Liver (tissue), 9 donors: ENCODE data around the gene GOLT1B. TPM values are rescaled to one million over a fixed set of nuclear protein-coding genes. Genes with fewer than 3 reads are reported as not detected.

Experiments used
- DNase-seq: peaks from one replicate; pipeline ENCODE4 v3.0.0-alpha.2; 2017; ENCODE audit warnings: low spot score
- H3K27ac ChIP-seq, 2 donors: one replicate each; pipeline ENCODE4 v1.7.0; 2013; ENCODE audit warnings: inconsistent platforms in 2 of 2, low read length in 2 of 2, control low read depth in 1 of 2, low read depth in 1 of 2, mild to moderate bottlenecking in 1 of 2
- H3K27me3 ChIP-seq, 4 donors: one replicate each; pipeline versions ENCODE4 v1.6.1 to v1.7.0; 2013; ENCODE audit warnings: low read length in 3 of 4, inconsistent platforms in 1 of 4, mild to moderate bottlenecking in 1 of 4, moderate library complexity in 1 of 4; ENCODE audit not compliant: control insufficient read depth in 4 of 4, insufficient read depth in 4 of 4
- H3K36me3 ChIP-seq, 4 donors: one replicate each; pipeline versions ENCODE4 v1.6.1 to v1.7.0; 2013; ENCODE audit warnings: low read length in 3 of 4, mild to moderate bottlenecking in 3 of 4, low read depth in 1 of 4, moderate library complexity in 1 of 4; ENCODE audit not compliant: control insufficient read depth in 4 of 4, insufficient read depth in 3 of 4
- H3K4me1 ChIP-seq, 4 donors: one replicate each; pipeline versions ENCODE4 v1.6.1 to v1.7.0; 2013; ENCODE audit warnings: low read length in 3 of 4, mild to moderate bottlenecking in 3 of 4, moderate library complexity in 1 of 4; ENCODE audit not compliant: control insufficient read depth in 4 of 4, insufficient read depth in 4 of 4
- H3K4me3 ChIP-seq, 3 donors: one replicate each; pipeline versions ENCODE4 v1.6.1 to v1.7.0; 2013; ENCODE audit warnings: low read length in 3 of 3, control low read depth in 1 of 3, low read depth in 1 of 3, mild to moderate bottlenecking in 1 of 3
- H3K9ac ChIP-seq, 2 donors: one replicate each; pipeline ENCODE4 v1.7.0; 2013; ENCODE audit warnings: low read length in 2 of 2, mild to moderate bottlenecking in 2 of 2, moderate library complexity in 2 of 2, control low read depth in 1 of 2, low read depth in 1 of 2
- H3K9me3 ChIP-seq, 4 donors: one replicate each; pipeline versions ENCODE4 v1.6.1 to v1.7.0; 2013; ENCODE audit warnings: low read length in 3 of 4; ENCODE audit not compliant: control insufficient read depth in 4 of 4
- EGR1 ChIP-seq, 2 donors: IDR thresholded peaks; 2 replicates each; pipeline ENCODE4 v1.6.1; 2016 to 2018; ENCODE audit warnings: antibody characterized with exemption in 2 of 2, low read depth in 2 of 2
- FOXA1 ChIP-seq: IDR thresholded peaks from 2 replicates; pipeline ENCODE4 v1.6.1; 2016; ENCODE audit warnings: antibody characterized with exemption
- FOXA2 ChIP-seq: IDR thresholded peaks from 2 replicates; pipeline ENCODE4 v1.6.1; 2016; ENCODE audit warnings: antibody characterized with exemption
- GABPA ChIP-seq, 2 donors: IDR thresholded peaks in 1 of 2; conservative IDR thresholded peaks in 1 of 2; 2 replicates each; pipeline ENCODE4 v1.6.1; 2016; ENCODE audit warnings: antibody characterized with exemption in 2 of 2, mild to moderate bottlenecking in 1 of 2, moderate library complexity in 1 of 2
- HNF4A ChIP-seq, 2 donors: conservative IDR thresholded peaks; 2 replicates each; pipeline ENCODE4 v1.6.1; 2016; ENCODE audit warnings: antibody characterized with exemption in 2 of 2, mild to moderate bottlenecking in 2 of 2
- HNF4G ChIP-seq: IDR thresholded peaks from 2 replicates; pipeline ENCODE4 v1.6.1; 2016; ENCODE audit warnings: antibody characterized with exemption
- JUND ChIP-seq, 2 donors: IDR thresholded peaks; 2 replicates each; pipeline ENCODE4 v1.6.1; 2016; ENCODE audit warnings: antibody characterized with exemption in 2 of 2
- NR2F2 ChIP-seq: IDR thresholded peaks from 2 replicates; pipeline ENCODE4 v1.6.1; 2016; ENCODE audit warnings: antibody characterized with exemption
- RAD21 ChIP-seq, 2 donors: IDR thresholded peaks; 2 replicates each; pipeline ENCODE4 v1.6.1; 2016; ENCODE audit warnings: antibody characterized with exemption in 2 of 2, mild to moderate bottlenecking in 2 of 2
- RXRA ChIP-seq, 2 donors: IDR thresholded peaks; 2 replicates each; pipeline ENCODE4 v1.6.1; 2017 to 2018; ENCODE audit warnings: antibody characterized with exemption in 2 of 2, mild to moderate bottlenecking in 1 of 2
- TAF1 ChIP-seq: conservative IDR thresholded peaks from 2 replicates; pipeline ENCODE4 v1.6.1; 2016; ENCODE audit warnings: antibody characterized with exemption, mild to moderate bottlenecking
- YY1 ChIP-seq: IDR thresholded peaks from 2 replicates; pipeline ENCODE4 v1.6.1; 2016; ENCODE audit warnings: antibody characterized with exemption, mild to moderate bottlenecking
- WGBS: extraction: QIAGEN DNeasy Blood & Tissue Kit; methylation state at CpG from one replicate; pipeline ENCODE4 v1.1.7; 2013; 5-methylcytosine and 5-hydroxymethylcytosine counted together
- polyA plus RNA-seq, 2 donors: library from polyadenylated mRNA; stranded (reverse) in 1 of 2; unstranded in 1 of 2; fragments of 200-250 nt in 1 of 2; fragments of >200 nt in 1 of 2; fragmentation: Nextera tagmentation in 1 of 2; extraction: Ambion mirVana in 1 of 2; gene quantifications; one replicate each; pipeline versions ENCODE4 v1.2.1 to v1.2.3, GENCODE V29; 2013 to 2015
- total RNA-seq, 2 donors: library from RNA; depleted of rRNA; stranded (reverse); fragments of >200 nt; gene quantifications; one replicate each; pipeline ENCODE4 v1.2.3, GENCODE V29; 2014
- TF ChIP-seq, protein P1 (sequence below): IDR thresholded peaks from 2 replicates; pipeline ENCODE4 v1.6.1; 2016; ENCODE audit warnings: antibody characterized with exemption
- TF ChIP-seq, protein P2 (sequence below): IDR thresholded peaks from 2 replicates; pipeline ENCODE4 v1.6.1; 2016; ENCODE audit warnings: antibody characterized with exemption
- TF ChIP-seq, protein P3 (sequence below): fragments of 150-350 bp; IDR thresholded peaks from 2 replicates; pipeline ENCODE4 v1.5.1; 2017; ENCODE audit warnings: improper control_type of control experiment, low read depth, low read length; ENCODE audit not compliant: missing input control
- TF ChIP-seq, protein P4 (sequence below): IDR thresholded peaks from 2 replicates; pipeline ENCODE4 v1.6.1; 2016; ENCODE audit warnings: antibody characterized with exemption
- TF ChIP-seq, protein P5 (sequence below): IDR thresholded peaks from 2 replicates; pipeline ENCODE4 v1.6.1; 2016; ENCODE audit warnings: antibody characterized with exemption, mild to moderate bottlenecking
- donor health status: healthy.
- donor health status: healthy.
- donor health status: healthy.
- donor health status: healthy.
- donor health status: healthy.

The GOLT1B gene
- total and polyA plus RNA-seq, 4 donors, result 11.0 to 36.9 (median 17.3) TPM

DNA sequence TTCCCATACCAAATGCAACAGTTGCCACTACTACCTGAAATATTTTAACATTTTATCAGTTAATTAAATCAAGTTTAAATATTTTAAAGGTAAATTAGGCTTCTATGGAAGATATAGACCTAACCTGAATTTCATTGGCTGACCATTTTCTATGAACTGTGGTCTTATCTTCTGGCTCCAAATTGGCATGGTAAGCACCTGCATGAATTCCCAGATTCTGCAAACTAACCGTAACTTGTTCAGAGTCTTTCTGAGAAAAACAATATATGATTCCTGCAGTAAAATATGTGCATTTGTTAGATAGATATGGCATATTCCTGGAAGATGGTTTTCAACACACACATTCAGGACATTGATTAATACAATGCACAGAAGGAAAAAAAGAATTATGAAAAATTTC lies 26.0 kb upstream of the GOLT1B start (continued):
- TF ChIP-seq HNF4A (conservative IDR thresholded peaks at IDR 0.05), result no peak
- TF ChIP-seq GABPA (IDR thresholded peaks at IDR 0.05 in 1 of 2, conservative IDR thresholded peaks at IDR 0.05 in 1 of 2), result no peak
- TF ChIP-seq, protein P1, sequence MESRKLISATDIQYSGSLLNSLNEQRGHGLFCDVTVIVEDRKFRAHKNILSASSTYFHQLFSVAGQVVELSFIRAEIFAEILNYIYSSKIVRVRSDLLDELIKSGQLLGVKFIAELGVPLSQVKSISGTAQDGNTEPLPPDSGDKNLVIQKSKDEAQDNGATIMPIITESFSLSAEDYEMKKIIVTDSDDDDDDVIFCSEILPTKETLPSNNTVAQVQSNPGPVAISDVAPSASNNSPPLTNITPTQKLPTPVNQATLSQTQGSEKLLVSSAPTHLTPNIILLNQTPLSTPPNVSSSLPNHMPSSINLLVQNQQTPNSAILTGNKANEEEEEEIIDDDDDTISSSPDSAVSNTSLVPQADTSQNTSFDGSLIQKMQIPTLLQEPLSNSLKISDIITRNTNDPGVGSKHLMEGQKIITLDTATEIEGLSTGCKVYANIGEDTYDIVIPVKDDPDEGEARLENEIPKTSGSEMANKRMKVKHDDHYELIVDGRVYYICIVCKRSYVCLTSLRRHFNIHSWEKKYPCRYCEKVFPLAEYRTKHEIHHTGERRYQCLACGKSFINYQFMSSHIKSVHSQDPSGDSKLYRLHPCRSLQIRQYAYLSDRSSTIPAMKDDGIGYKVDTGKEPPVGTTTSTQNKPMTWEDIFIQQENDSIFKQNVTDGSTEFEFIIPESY, result no peak

DNA sequence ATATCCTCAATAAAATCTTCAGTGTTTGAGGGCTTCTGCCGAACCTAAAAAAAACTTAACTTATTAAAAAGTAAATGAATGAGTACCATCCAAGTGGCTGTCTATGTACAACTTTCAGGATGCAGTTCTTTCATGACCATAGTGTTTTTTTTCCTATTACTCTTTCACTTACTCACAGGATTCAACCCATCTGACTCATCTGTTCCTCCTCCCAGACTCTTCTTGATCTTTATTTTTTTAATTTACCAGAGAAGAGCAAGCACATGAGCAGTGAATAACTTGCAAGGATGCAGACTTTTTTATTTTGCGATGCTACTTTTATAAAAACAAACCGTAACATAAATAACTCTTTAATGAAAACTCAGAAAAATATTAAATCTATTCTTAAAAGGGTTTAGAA lies 24.6 kb upstream of the GOLT1B start:
- no peak overlapping the region for H3K4me3 ChIP-seq
- WGBS, result 95% methylated on average over 3 of the region's 3 CpGs
- no peak overlapping the region for H3K27ac ChIP-seq
- H3K36me3 ChIP-seq, result peaks cover 5 to 51% (median 23%) of the 10 kb centered on the region in 4 donors
- TF ChIP-seq, protein P2, sequence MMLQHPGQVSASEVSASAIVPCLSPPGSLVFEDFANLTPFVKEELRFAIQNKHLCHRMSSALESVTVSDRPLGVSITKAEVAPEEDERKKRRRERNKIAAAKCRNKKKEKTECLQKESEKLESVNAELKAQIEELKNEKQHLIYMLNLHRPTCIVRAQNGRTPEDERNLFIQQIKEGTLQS, result no peak
- TF ChIP-seq JUND (IDR thresholded peaks at IDR 0.05), result no peak
- TF ChIP-seq EGR1 (IDR thresholded peaks at IDR 0.05; ENCODE audit: low read depth in 2 of 2), result no peak
- no peak for TF ChIP-seq FOXA2
- no peak for TF ChIP-seq NR2F2
- TF ChIP-seq RAD21 (IDR thresholded peaks at IDR 0.05), result no peak
- no peak for TF ChIP-seq HNF4A (conservative IDR thresholded peaks at IDR 0.05)
- TF ChIP-seq RXRA (IDR thresholded peaks at IDR 0.05), result no peak
- no peak for TF ChIP-seq HNF4G
- TF ChIP-seq, protein P3, sequence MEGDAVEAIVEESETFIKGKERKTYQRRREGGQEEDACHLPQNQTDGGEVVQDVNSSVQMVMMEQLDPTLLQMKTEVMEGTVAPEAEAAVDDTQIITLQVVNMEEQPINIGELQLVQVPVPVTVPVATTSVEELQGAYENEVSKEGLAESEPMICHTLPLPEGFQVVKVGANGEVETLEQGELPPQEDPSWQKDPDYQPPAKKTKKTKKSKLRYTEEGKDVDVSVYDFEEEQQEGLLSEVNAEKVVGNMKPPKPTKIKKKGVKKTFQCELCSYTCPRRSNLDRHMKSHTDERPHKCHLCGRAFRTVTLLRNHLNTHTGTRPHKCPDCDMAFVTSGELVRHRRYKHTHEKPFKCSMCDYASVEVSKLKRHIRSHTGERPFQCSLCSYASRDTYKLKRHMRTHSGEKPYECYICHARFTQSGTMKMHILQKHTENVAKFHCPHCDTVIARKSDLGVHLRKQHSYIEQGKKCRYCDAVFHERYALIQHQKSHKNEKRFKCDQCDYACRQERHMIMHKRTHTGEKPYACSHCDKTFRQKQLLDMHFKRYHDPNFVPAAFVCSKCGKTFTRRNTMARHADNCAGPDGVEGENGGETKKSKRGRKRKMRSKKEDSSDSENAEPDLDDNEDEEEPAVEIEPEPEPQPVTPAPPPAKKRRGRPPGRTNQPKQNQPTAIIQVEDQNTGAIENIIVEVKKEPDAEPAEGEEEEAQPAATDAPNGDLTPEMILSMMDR, result no peak
- no peak for TF ChIP-seq TAF1
- TF ChIP-seq YY1, result no peak
- TF ChIP-seq, protein P4, sequence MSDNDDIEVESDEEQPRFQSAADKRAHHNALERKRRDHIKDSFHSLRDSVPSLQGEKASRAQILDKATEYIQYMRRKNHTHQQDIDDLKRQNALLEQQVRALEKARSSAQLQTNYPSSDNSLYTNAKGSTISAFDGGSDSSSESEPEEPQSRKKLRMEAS, result no peak
- TF ChIP-seq, protein P5, sequence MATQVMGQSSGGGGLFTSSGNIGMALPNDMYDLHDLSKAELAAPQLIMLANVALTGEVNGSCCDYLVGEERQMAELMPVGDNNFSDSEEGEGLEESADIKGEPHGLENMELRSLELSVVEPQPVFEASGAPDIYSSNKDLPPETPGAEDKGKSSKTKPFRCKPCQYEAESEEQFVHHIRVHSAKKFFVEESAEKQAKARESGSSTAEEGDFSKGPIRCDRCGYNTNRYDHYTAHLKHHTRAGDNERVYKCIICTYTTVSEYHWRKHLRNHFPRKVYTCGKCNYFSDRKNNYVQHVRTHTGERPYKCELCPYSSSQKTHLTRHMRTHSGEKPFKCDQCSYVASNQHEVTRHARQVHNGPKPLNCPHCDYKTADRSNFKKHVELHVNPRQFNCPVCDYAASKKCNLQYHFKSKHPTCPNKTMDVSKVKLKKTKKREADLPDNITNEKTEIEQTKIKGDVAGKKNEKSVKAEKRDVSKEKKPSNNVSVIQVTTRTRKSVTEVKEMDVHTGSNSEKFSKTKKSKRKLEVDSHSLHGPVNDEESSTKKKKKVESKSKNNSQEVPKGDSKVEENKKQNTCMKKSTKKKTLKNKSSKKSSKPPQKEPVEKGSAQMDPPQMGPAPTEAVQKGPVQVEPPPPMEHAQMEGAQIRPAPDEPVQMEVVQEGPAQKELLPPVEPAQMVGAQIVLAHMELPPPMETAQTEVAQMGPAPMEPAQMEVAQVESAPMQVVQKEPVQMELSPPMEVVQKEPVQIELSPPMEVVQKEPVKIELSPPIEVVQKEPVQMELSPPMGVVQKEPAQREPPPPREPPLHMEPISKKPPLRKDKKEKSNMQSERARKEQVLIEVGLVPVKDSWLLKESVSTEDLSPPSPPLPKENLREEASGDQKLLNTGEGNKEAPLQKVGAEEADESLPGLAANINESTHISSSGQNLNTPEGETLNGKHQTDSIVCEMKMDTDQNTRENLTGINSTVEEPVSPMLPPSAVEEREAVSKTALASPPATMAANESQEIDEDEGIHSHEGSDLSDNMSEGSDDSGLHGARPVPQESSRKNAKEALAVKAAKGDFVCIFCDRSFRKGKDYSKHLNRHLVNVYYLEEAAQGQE, result no peak
- TF ChIP-seq FOXA1, result no peak
- H3K27me3 ChIP-seq, result no peaks in the 10 kb centered on the region
- no peak overlapping the region for H3K9ac ChIP-seq
- H3K9me3 ChIP-seq, result no peaks in the 10 kb centered on the region
- DNase-seq, result no peak
- H3K4me1 ChIP-seq, result no peaks in the 10 kb centered on the region
